ENCODE measurements around the gene MT2A. TPM values are rescaled to one million over a fixed set of nuclear protein-coding genes. Genes with fewer than 3 reads are reported as not detected.

The MT2A gene
- total and polyA plus RNA-seq, 2 of the 13 experiments (the other 11 are each of a cell fraction or from before 2014, with no cell fraction given) = 135 to 371 TPM

- intact Hi-C loops (cut with micrococcal nuclease; ENCODE audit: unreplicated experiment) = no loop called here
- Histone ChIP-seq H3K4me2 (ENCODE audit: low read depth, low read length) (no peak overlapping the region), H3K4me3 (replicated peaks in 1 of 3; ENCODE audit: insufficient read depth in 1 of 3, low read depth in 2 of 3, low read length in 3 of 3) (no peak overlapping the region), H3K9me3 (ENCODE audit: low read length) (no peaks in the 10 kb centered on the region), H2AFZ (ENCODE audit: low read length) (no peak overlapping the region), H3K27me3 (ENCODE audit: control insufficient read depth in 1 of 2, insufficient read depth in 2 of 2, low read length in 2 of 2) (peaks cover 6 to 73% of the 10 kb centered on the region in 2 experiments; a peak in 4 of 5 replicates), H3K9ac (ENCODE audit: insufficient read depth, low read depth, low read length) (no peak overlapping the region), H3K27ac (ENCODE audit: extremely low read length, insufficient read depth, low read length) (no peak overlapping the region), H3K36me3 (replicated peaks in 1 of 2; ENCODE audit: control insufficient read depth in 1 of 2, insufficient read depth in 2 of 2, low read length in 2 of 2) (no peaks in the 10 kb centered on the region), H3K4me1 (ENCODE audit: insufficient read depth, low read length) (peaks cover 35% of the 10 kb centered on the region), H3K79me2 (ENCODE audit: insufficient read depth, low read length) (no peaks in the 10 kb centered on the region), H4K20me1 (ENCODE audit: insufficient read depth, low read length) (no peaks in the 10 kb centered on the region)
- TF ChIP-seq ZFP91 (CRISPR knock-in tag; IDR thresholded peaks at IDR 0.05; ENCODE audit: borderline replicate concordance) = 0 out of 2 replicates have a peak, but pooled peaks have one; percentile 3
- 0 out of 2 replicates have a peak, but pooled peaks have one; percentile 18 for TF ChIP-seq FOSL2 (CRISPR knock-in tag; IDR thresholded peaks at IDR 0.05)
- TF ChIP-seq AFF4 (CRISPR knock-in tag; IDR thresholded peaks at IDR 0.05) = no peak
- ATAC-seq (no peak), FAIRE-seq (no peak), DNase-seq (ENCODE audit: low spot score) (no peak)
- ChIA-PET POLR2A (no interaction called here), CTCF (ENCODE audit: low intra/inter-chr PET ratio, low total read pairs) (no interaction called here)
- 39% methylated on average over 10 of the region's 10 CpGs for WGBS (ENCODE audit: low lambda C conversion rate)
- BruUV-seq (replicated peaks) = no TSS peak
- in situ Hi-C loops (cut with HindIII; ENCODE audit: extremely low pct_ligation_motif_present, low pct_unique_long_range_greater_than_20kb) = no loop called here
These were observed 22.8 kb downstream of the MT2A start for GRCh38 chr16:56631197-56631596.
